DMS 273 (cell line): ENCODE data around the gene PAF1.

Experiments
- DNase-seq: peaks from one replicate; lab custom pipeline; 2025; ENCODE audit not compliant: unreplicated experiment; lab: John Stamatoyannopoulos, UW

Gene PAF1

GRCh38 chr19:39406656-39407409 is 15.9 kb upstream of the PAF1 start, which contains the start of gene ZFP36:
Gene ZFP36, plus strand, starts transcription at chr19:39406847. Its CDS starts 58 bp downstream, at chr19:39406905.
- DNase-seq, result peak; percentile 81

GRCh38 chr19:39405958-39406655 is 15.2 kb upstream of the PAF1 start:
- DNase-seq, result no peak

- no peak for DNase-seq
Measured at GRCh38 chr19:39405261-39405957, 14.5 kb upstream of the PAF1 start.

GRCh38 chr19:39403331-39404312 is 12.7 kb upstream of the PAF1 start:
- peak; percentile 85 for DNase-seq

- peak; percentile 84 for DNase-seq
Measured at GRCh38 chr19:39402346-39403300, 11.7 kb upstream of the PAF1 start.

GRCh38 chr19:39401549-39402345 is 10.8 kb upstream of the PAF1 start:
- DNase-seq, result no peak

- DNase-seq, result peak; percentile 25
Measured at GRCh38 chr19:39401070-39401548, 10.2 kb upstream of the PAF1 start.

GRCh38 chr19:39400061-39400460 is 9.2 kb upstream of the PAF1 start:
- no peak for DNase-seq

- DNase-seq, result no peak
Measured at GRCh38 chr19:39399668-39400050, 8.8 kb upstream of the PAF1 start.

GRCh38 chr19:39398297-39398864 is 7.5 kb upstream of the PAF1 start:
- no peak for DNase-seq

GRCh38 chr19:39397360-39398296 is 6.7 kb upstream of the PAF1 start:
- peak; percentile 88 for DNase-seq

GRCh38 chr19:39390451-39390750 is 505 bp downstream of the PAF1 start:
- DNase-seq, result no peak

GRCh38 chr19:39389631-39390414 is 1.1 kb downstream of the PAF1 start:
- DNase-seq, result peak; percentile 43

- DNase-seq, result no peak
Measured at GRCh38 chr19:39388657-39389056, 2.2 kb downstream of the PAF1 start.

- DNase-seq, result no peak
Measured at GRCh38 chr19:39386557-39386956, 4.3 kb downstream of the PAF1 start.

GRCh38 chr19:39385629-39386411 is 5.1 kb downstream of the PAF1 start:
- no peak for DNase-seq
